Prostate gland (tissue), 2 donors: ENCODE results near the gene MYL4.
"Not testable (repeated sequence)": the region's sequence is repeated elsewhere in the genome, so short reads cannot be mapped to it uniquely, and the experiment has no call there.

ENCODE experiments used
- POLR2A ChIP-seq: fragments of 450-650 bp; IDR thresholded peaks from one replicate; pipeline ENCODE4 v1.6.1; 2016; ENCODE audit warnings: antibody characterized with exemption, mild to moderate bottlenecking
- POLR2AphosphoS5 ChIP-seq: sonication (generic); formaldehyde crosslinking; IDR thresholded peaks from one replicate; pipeline ENCODE4 v1.6.1; 2017; ENCODE audit warnings: antibody characterized with exemption
- TF ChIP-seq, protein P1 (sequence below), 4 experiments: fragments of 200-600 bp in 2 of 4; fragments of 450-650 bp in 2 of 4; sonication (generic) in 2 of 4; IDR thresholded peaks; 1 replicate in 3 of 4; 2 replicates in 1 of 4; pipeline ENCODE4 v1.5.1; 2016 to 2019; ENCODE audit warnings: antibody characterized with exemption in 4 of 4, mild to moderate bottlenecking in 2 of 4, moderate library complexity in 2 of 4

DNA sequence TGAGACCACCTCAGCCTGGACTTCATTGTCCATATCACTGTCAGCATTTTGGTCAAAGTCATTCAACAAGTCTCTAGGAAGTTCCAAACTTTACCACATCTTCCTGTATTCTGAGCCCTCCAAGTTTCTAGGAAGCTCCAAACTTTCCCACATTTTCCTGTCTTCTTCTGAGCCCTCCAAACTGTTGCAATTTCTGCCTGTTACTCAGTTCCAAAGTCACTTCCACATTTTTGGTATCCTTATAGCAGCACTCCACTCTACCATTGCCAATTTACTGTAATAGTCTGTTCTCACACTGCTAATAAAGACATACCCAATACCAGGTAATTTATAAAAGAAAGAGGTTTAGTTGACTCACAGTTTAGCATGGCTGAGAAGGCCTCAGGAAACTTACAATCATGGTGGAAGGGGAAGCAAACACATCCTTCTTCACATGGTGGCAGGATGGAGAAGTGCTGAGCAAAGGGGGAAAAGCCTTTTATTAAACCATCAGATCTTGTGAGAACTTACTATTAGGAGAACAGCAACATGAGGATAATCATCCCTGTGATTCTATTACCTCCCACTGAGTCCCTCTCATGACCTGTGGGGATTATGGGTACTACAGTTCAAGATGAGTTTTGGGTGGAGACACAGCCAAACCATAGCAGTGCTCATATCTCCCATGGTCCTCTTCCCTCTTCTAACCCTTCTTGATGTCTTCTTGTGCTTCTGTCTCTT, 60.6 kb downstream of the MYL4 start:
- TF ChIP-seq, protein P1, sequence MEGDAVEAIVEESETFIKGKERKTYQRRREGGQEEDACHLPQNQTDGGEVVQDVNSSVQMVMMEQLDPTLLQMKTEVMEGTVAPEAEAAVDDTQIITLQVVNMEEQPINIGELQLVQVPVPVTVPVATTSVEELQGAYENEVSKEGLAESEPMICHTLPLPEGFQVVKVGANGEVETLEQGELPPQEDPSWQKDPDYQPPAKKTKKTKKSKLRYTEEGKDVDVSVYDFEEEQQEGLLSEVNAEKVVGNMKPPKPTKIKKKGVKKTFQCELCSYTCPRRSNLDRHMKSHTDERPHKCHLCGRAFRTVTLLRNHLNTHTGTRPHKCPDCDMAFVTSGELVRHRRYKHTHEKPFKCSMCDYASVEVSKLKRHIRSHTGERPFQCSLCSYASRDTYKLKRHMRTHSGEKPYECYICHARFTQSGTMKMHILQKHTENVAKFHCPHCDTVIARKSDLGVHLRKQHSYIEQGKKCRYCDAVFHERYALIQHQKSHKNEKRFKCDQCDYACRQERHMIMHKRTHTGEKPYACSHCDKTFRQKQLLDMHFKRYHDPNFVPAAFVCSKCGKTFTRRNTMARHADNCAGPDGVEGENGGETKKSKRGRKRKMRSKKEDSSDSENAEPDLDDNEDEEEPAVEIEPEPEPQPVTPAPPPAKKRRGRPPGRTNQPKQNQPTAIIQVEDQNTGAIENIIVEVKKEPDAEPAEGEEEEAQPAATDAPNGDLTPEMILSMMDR (IDR thresholded peaks at IDR 0.05) = not testable (repeated sequence)
- not testable (repeated sequence) for TF ChIP-seq POLR2AphosphoS5, POLR2A
